ENCODE results near the gene MGAT3. TPM values are rescaled to one million over a fixed set of nuclear protein-coding genes. Genes with fewer than 3 reads are reported as not detected.

Gene MGAT3
- polyA plus RNA-seq, 3 donors: 0.03 TPM; not detected in 2

- Histone ChIP-seq H2AFZ (ENCODE audit: insufficient read depth, low read depth, low read length, poor library complexity, severe bottlenecking) (no peak overlapping the region), H4K20me1 (ENCODE audit: insufficient read depth, low read length) (peaks cover 10% of the 10 kb centered on the region), H3K79me2 (ENCODE audit: insufficient read depth, low read length) (peaks cover 40% of the 10 kb centered on the region), H3K4me3 (replicated peaks in 1 of 3; ENCODE audit: low read depth in 2 of 3, low read length in 3 of 3) (no peak overlapping the region), H3K4me1 (ENCODE audit: control insufficient read depth in 1 of 2, insufficient read depth in 2 of 2, low read length in 2 of 2) (peaks cover 40 to 46% of the 10 kb centered on the region in 2 donors), H3K9me3 (replicated peaks in 1 of 2; ENCODE audit: control insufficient read depth in 1 of 2, insufficient read depth in 1 of 2, low read length in 2 of 2) (no peaks in the 10 kb centered on the region), H3K27ac (ENCODE audit: low read depth in 1 of 2, low read length in 2 of 2) (no peak overlapping the region), H3K27me3 (ENCODE audit: control insufficient read depth in 2 of 2, insufficient read depth in 2 of 2, low read length in 2 of 2) (no peaks in the 10 kb centered on the region), H3K4me2 (replicated peaks; ENCODE audit: extremely low read depth, low read length, poor library complexity, severe bottlenecking) (no peak overlapping the region), H3K36me3 (replicated peaks in 1 of 2; ENCODE audit: control insufficient read depth in 1 of 2, insufficient read depth in 2 of 2, low read length in 2 of 2) (peaks cover 52 to 58% of the 10 kb centered on the region in 2 donors), H3K9ac (ENCODE audit: insufficient read depth, low read length, poor library complexity, severe bottlenecking) (no peak overlapping the region)
- H3K36me3 Mint-ChIP-seq: peaks cover 56 to 57% of the 10 kb centered on the region in 2 donors
- no peaks in the 10 kb centered on the region for H3K27me3 Mint-ChIP-seq (ENCODE audit: low read depth in 3 of 3)
- H3K9me3 Mint-ChIP-seq: no peaks in the 10 kb centered on the region
- H3K4me3 Mint-ChIP-seq: no peak overlapping the region
- H3K4me1 Mint-ChIP-seq: peaks cover 42% of the 10 kb centered on the region
- WGBS (ENCODE audit: insufficient coverage): 97% methylated on average over 6 of the region's 16 CpGs
- H3K27ac Mint-ChIP-seq: no peak overlapping the region
- intact Hi-C loops (cut with micrococcal nuclease): no loop called here
- TF ChIP-seq CTCF (IDR thresholded peaks at IDR 0.05): no peak
- no peak for DNase-seq
Observed at GRCh38 chr22:39415506-39415905, 41.3 kb upstream of the MGAT3 start.

GRCh38 chr22:39416319-39416718 is 40.5 kb upstream of the MGAT3 start:
- no peak overlapping the region for H3K27ac Mint-ChIP-seq
- no peaks in the 10 kb centered on the region for H3K27me3 Mint-ChIP-seq (ENCODE audit: low read depth in 3 of 3)
- 98% methylated on average over 6 of the region's 7 CpGs for WGBS (ENCODE audit: insufficient coverage)
- Histone ChIP-seq H3K27ac (ENCODE audit: low read depth in 1 of 2, low read length in 2 of 2) (no peak overlapping the region), H3K27me3 (ENCODE audit: control insufficient read depth in 2 of 2, insufficient read depth in 2 of 2, low read length in 2 of 2) (no peaks in the 10 kb centered on the region), H3K4me1 (ENCODE audit: control insufficient read depth in 1 of 2, insufficient read depth in 2 of 2, low read length in 2 of 2) (peaks cover 34 to 38% of the 10 kb centered on the region in 2 donors), H3K4me3 (replicated peaks in 1 of 3; ENCODE audit: low read depth in 2 of 3, low read length in 3 of 3) (no peak overlapping the region), H3K4me2 (replicated peaks; ENCODE audit: extremely low read depth, low read length, poor library complexity, severe bottlenecking) (no peak overlapping the region), H4K20me1 (ENCODE audit: insufficient read depth, low read length) (peaks cover 10% of the 10 kb centered on the region), H3K36me3 (replicated peaks in 1 of 2; ENCODE audit: control insufficient read depth in 1 of 2, insufficient read depth in 2 of 2, low read length in 2 of 2) (peaks cover 56 to 66% of the 10 kb centered on the region in 2 donors), H3K9ac (ENCODE audit: insufficient read depth, low read length, poor library complexity, severe bottlenecking) (no peak overlapping the region), H3K79me2 (ENCODE audit: insufficient read depth, low read length) (peaks cover 32% of the 10 kb centered on the region), H3K9me3 (replicated peaks in 1 of 2; ENCODE audit: control insufficient read depth in 1 of 2, insufficient read depth in 1 of 2, low read length in 2 of 2) (no peaks in the 10 kb centered on the region), H2AFZ (ENCODE audit: insufficient read depth, low read depth, low read length, poor library complexity, severe bottlenecking) (no peak overlapping the region)
- H3K36me3 Mint-ChIP-seq: peaks cover 62 to 66% of the 10 kb centered on the region in 2 donors
- DNase-seq: no peak
- no peak overlapping the region for H3K4me3 Mint-ChIP-seq
- no peaks in the 10 kb centered on the region for H3K9me3 Mint-ChIP-seq
- no peak for TF ChIP-seq CTCF (IDR thresholded peaks at IDR 0.05)
- H3K4me1 Mint-ChIP-seq: peaks cover 34% of the 10 kb centered on the region
- intact Hi-C loops (cut with micrococcal nuclease): no loop called here
